ENCODE results near the gene CAPN15.

DNA sequence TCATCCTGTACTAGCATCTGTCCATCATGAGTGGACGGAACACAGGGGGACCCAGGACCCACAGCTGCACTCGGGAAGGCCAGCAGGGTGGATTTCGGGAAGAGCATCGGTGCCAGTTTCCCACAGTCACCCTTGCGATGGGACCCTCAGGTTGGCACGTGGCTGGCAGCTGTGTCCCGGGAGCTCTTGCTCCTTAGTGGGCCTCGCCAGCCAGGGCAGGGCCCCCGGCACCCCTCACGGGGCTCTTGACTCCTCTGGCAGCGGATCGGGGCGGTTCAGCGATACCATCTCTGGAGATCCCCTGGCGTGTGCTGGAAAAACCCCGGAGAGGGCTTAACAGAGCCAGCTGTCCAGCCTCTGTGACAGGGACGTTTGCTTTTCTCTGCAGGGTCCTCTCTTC lies 9.2 kb downstream of the CAPN15 start:
- TF ChIP-seq CHD1 (IDR thresholded peaks at IDR 0.05; ENCODE audit: low read depth, low read length) (no peak), POLR2A (IDR thresholded peaks at IDR 0.05; ENCODE audit: low read depth, low read length) (no peak), RFX5 (IDR thresholded peaks at IDR 0.05; ENCODE audit: low read depth, low read length) (no peak), SMC3 (IDR thresholded peaks at IDR 0.05; ENCODE audit: low read depth, low read length) (no peak), FOS (IDR thresholded peaks at IDR 0.05; ENCODE audit: low read depth, low read length) (no peak), CEBPB (IDR thresholded peaks at IDR 0.05; ENCODE audit: low read depth, low read length) (no peak), RCOR1 (IDR thresholded peaks at IDR 0.05; ENCODE audit: insufficient replicate concordance, low read length) (no peak)
- TF ChIP-seq, protein P1, sequence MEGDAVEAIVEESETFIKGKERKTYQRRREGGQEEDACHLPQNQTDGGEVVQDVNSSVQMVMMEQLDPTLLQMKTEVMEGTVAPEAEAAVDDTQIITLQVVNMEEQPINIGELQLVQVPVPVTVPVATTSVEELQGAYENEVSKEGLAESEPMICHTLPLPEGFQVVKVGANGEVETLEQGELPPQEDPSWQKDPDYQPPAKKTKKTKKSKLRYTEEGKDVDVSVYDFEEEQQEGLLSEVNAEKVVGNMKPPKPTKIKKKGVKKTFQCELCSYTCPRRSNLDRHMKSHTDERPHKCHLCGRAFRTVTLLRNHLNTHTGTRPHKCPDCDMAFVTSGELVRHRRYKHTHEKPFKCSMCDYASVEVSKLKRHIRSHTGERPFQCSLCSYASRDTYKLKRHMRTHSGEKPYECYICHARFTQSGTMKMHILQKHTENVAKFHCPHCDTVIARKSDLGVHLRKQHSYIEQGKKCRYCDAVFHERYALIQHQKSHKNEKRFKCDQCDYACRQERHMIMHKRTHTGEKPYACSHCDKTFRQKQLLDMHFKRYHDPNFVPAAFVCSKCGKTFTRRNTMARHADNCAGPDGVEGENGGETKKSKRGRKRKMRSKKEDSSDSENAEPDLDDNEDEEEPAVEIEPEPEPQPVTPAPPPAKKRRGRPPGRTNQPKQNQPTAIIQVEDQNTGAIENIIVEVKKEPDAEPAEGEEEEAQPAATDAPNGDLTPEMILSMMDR (conservative IDR thresholded peaks at IDR 0.05; ENCODE audit: low read depth, low read length) = no peak
- TF ChIP-seq, protein P2, sequence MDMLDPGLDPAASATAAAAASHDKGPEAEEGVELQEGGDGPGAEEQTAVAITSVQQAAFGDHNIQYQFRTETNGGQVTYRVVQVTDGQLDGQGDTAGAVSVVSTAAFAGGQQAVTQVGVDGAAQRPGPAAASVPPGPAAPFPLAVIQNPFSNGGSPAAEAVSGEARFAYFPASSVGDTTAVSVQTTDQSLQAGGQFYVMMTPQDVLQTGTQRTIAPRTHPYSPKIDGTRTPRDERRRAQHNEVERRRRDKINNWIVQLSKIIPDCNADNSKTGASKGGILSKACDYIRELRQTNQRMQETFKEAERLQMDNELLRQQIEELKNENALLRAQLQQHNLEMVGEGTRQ (IDR thresholded peaks at IDR 0.05; ENCODE audit: low read depth, low read length) = no peak
- TF ChIP-seq, protein P3, sequence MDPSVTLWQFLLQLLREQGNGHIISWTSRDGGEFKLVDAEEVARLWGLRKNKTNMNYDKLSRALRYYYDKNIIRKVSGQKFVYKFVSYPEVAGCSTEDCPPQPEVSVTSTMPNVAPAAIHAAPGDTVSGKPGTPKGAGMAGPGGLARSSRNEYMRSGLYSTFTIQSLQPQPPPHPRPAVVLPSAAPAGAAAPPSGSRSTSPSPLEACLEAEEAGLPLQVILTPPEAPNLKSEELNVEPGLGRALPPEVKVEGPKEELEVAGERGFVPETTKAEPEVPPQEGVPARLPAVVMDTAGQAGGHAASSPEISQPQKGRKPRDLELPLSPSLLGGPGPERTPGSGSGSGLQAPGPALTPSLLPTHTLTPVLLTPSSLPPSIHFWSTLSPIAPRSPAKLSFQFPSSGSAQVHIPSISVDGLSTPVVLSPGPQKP (IDR thresholded peaks at IDR 0.05; ENCODE audit: borderline replicate concordance, low read depth, low read length) = no peak

All from IMR-90 (cell line).